Astrocyte of the spinal cord (primary cell): ENCODE results near the gene ARHGAP6.
"Not testable (repeated sequence)": the region's sequence is repeated elsewhere in the genome, so short reads cannot be mapped to it uniquely, and the experiment has no call there.

Experiments used
- DNase-seq: peaks from one replicate; pipeline ENCODE4 v3.0.0; 2011; ENCODE audit warnings: low read depth, low spot score
- H3K4me3 ChIP-seq: 2 replicates; pipeline ENCODE4 v1.5.1; 2011; ENCODE audit warnings: low read depth, mild to moderate bottlenecking, low read length, moderate library complexity
- in situ Hi-C: cut with HindIII; loops from 2 replicates; pipeline ENCODE4 v1.10.0; 2017; ENCODE audit warnings: low sequenced_read_pairs
- TF ChIP-seq, protein P1 (sequence below): IDR thresholded peaks from 2 replicates; pipeline ENCODE4 v1.5.1; 2012; ENCODE audit warnings: low read depth, mild to moderate bottlenecking, low read length, inconsistent platforms

ARHGAP6 gene

GRCh38 chrX:11585174-11585573 is 80.5 kb downstream of the ARHGAP6 start:
- no peak for DNase-seq
- TF ChIP-seq, protein P1, sequence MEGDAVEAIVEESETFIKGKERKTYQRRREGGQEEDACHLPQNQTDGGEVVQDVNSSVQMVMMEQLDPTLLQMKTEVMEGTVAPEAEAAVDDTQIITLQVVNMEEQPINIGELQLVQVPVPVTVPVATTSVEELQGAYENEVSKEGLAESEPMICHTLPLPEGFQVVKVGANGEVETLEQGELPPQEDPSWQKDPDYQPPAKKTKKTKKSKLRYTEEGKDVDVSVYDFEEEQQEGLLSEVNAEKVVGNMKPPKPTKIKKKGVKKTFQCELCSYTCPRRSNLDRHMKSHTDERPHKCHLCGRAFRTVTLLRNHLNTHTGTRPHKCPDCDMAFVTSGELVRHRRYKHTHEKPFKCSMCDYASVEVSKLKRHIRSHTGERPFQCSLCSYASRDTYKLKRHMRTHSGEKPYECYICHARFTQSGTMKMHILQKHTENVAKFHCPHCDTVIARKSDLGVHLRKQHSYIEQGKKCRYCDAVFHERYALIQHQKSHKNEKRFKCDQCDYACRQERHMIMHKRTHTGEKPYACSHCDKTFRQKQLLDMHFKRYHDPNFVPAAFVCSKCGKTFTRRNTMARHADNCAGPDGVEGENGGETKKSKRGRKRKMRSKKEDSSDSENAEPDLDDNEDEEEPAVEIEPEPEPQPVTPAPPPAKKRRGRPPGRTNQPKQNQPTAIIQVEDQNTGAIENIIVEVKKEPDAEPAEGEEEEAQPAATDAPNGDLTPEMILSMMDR: no peak
- in situ Hi-C loops: no loop called here

GRCh38 chrX:11580789-11581188 is 84.9 kb downstream of the ARHGAP6 start:
- no peak for DNase-seq
- in situ Hi-C loops: no loop called here
- H3K4me3 ChIP-seq: no peak overlapping the region
- TF ChIP-seq, protein P1: no peak

More at GRCh38 chrX:11585174-11585573, 80.5 kb downstream of the ARHGAP6 start:
- H3K4me3 ChIP-seq: no peak overlapping the region

DNA sequence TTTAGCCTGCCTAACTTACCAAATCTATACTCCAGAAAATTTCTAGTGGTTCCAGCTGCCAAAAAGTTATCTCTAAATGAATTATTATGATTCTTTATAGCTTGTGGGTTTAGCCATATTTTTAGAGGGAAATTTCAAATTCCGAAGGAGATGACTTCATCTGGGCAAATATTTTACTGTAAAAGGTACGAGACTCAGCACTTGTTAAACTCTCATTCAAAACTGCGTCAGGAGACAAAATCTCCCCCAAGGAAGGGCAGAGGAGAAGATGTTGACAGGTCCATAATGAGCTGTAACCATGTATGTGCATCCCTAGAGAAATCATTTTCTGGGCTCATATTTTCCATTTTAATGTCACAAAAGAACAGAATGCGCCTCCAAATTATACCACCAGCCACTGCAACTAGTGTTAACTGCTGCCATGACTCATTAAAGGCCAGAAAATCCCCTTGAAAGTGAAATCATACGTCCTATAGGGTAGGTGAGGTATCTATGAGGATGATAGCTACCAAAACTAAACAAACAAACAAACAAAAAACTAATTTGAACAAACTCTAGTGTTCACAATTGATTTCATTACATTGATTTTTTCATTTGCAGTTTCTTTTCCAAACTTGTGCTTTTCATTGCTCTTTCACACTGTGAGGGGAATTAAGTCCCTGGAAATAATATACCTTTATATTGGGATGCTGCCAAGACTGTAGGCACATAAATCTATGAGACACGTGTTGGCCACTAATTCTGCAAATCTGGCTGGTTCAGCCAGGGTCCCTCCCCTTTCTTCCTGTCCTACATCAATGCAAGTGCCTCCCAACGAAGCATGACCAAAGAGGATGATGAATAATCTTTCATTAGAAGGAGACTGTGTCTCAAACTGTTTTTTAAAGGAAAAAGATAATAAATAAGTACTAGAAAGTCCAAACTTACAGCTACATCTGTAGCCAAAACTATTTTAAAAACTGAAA is 85.8 kb downstream of the ARHGAP6 start:
- DNase-seq: peak; percentile 11
- no peak overlapping the region for H3K4me3 ChIP-seq
- TF ChIP-seq, protein P1: no peak
- in situ Hi-C loops: no loop called here

DNA sequence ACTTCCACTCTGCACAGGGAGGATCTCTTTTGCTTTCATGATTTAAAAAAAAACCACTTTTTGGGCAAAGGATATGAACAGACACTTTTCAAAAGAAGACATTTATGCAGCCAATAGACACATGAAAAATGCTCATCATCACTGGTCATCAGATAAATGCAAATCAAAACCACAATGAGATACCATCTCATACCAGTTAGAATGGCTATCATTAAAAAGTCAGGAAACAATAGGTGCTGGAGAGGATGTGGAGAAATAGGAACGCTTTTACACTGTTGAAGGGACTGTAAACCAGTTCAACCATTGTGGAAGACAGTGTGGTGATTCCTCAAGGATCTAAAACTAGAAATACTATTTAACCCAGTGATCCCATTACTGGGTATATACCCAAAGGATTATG is 87.4 kb downstream of the ARHGAP6 start:
- H3K4me3 ChIP-seq, DNase-seq, in situ Hi-C loops: not testable (repeated sequence)

- DNase-seq: no peak
- TF ChIP-seq, protein P1: no peak
- no peak overlapping the region for H3K4me3 ChIP-seq
- in situ Hi-C loops: no loop called here
These were observed 88.1 kb downstream of the ARHGAP6 start for GRCh38 chrX:11577603-11578002.

GRCh38 chrX:11575332-11575731 is 90.4 kb downstream of the ARHGAP6 start:
- DNase-seq: no peak
- TF ChIP-seq, protein P1: no peak
- in situ Hi-C loops: no loop called here

GRCh38 chrX:11567528-11568220 is 98.0 kb downstream of the ARHGAP6 start:
- DNase-seq: no peak
- no peak overlapping the region for H3K4me3 ChIP-seq
- in situ Hi-C loops: no loop called here
- TF ChIP-seq, protein P1: no peak

More at GRCh38 chrX:11575332-11575731, 90.4 kb downstream of the ARHGAP6 start:
- no peak overlapping the region for H3K4me3 ChIP-seq
